CD14-positive monocyte (primary cell): ENCODE results near the gene GRM4. TPM values are rescaled to one million over a fixed set of nuclear protein-coding genes. Genes with fewer than 3 reads are reported as not detected.
A peak's percentile ranks its signal among the peaks of the same experiment; 100 is the strongest.

ENCODE experiments used
- DNase-seq, 3 donors: peaks; one replicate each; pipeline ENCODE4 v3.0.0-alpha.2; 2011 to 2022
- H2AFZ ChIP-seq: 2 replicates; pipeline ENCODE4 v1.6.0; 2012; ENCODE audit warnings: mild to moderate bottlenecking, low read depth, low read length, inconsistent platforms; ENCODE audit not compliant: insufficient read depth, poor library complexity, severe bottlenecking
- H3K27ac ChIP-seq, 2 donors: 1 replicate in 1 of 2; 2 replicates in 1 of 2; pipeline ENCODE4 v1.5.1; 2012 to 2013; ENCODE audit warnings: low read length in 2 of 2, control low read depth in 1 of 2, inconsistent platforms in 1 of 2, low read depth in 1 of 2, mild to moderate bottlenecking in 1 of 2
- H3K27me3 ChIP-seq, 2 donors: one replicate each; pipeline versions ENCODE4 v1.6.0 to v1.6.1; 2011 to 2013; ENCODE audit warnings: low read length in 2 of 2; ENCODE audit not compliant: control insufficient read depth in 2 of 2, insufficient read depth in 2 of 2
- H3K36me3 ChIP-seq, 2 donors: replicated peaks in 1 of 2; 1 replicate in 1 of 2; 2 replicates in 1 of 2; pipeline versions ENCODE4 v1.5.1 to v1.6.1; 2012 to 2013; ENCODE audit warnings: low read length in 2 of 2, control low read depth in 1 of 2, inconsistent platforms in 1 of 2, mild to moderate bottlenecking in 1 of 2; ENCODE audit not compliant: insufficient read depth in 2 of 2, control insufficient read depth in 1 of 2
- H3K4me1 ChIP-seq, 2 donors: 1 replicate in 1 of 2; 2 replicates in 1 of 2; pipeline versions ENCODE4 v1.5.1 to v1.6.1; 2012 to 2013; ENCODE audit warnings: low read length in 2 of 2, control low read depth in 1 of 2, inconsistent platforms in 1 of 2, mild to moderate bottlenecking in 1 of 2, moderate library complexity in 1 of 2; ENCODE audit not compliant: insufficient read depth in 2 of 2, control insufficient read depth in 1 of 2
- H3K4me2 ChIP-seq: replicated peaks from 2 replicates; pipeline ENCODE3; 2012; ENCODE audit warnings: low read length, moderate library complexity, mild to moderate bottlenecking; ENCODE audit not compliant: poor library complexity, severe bottlenecking; ENCODE audit errors: extremely low read depth
- H3K4me3 ChIP-seq, 3 experiments: fragments of 200-600 bp in 1 of 3; sonication (generic) in 1 of 3; replicated peaks in 1 of 3; 1 replicate in 2 of 3; 2 replicates in 1 of 3; pipeline ENCODE4 v1.5.1; 2011 to 2013; ENCODE audit warnings: low read length in 3 of 3, mild to moderate bottlenecking in 3 of 3, control low read depth in 2 of 3, low read depth in 2 of 3, inconsistent platforms in 1 of 3, moderate library complexity in 1 of 3
- H3K79me2 ChIP-seq: 2 replicates; pipeline ENCODE4 v1.6.0; 2012; ENCODE audit warnings: mild to moderate bottlenecking, control low read depth, inconsistent platforms, low read length, moderate library complexity; ENCODE audit not compliant: insufficient read depth
- H3K9ac ChIP-seq: 2 replicates; pipeline ENCODE4 v1.6.0; 2017; ENCODE audit warnings: low read length, mild to moderate bottlenecking; ENCODE audit not compliant: insufficient read depth, poor library complexity, severe bottlenecking
- H3K9me3 ChIP-seq, 2 donors: replicated peaks in 1 of 2; 1 replicate in 1 of 2; 2 replicates in 1 of 2; pipeline versions ENCODE4 v1.5.1 to v1.6.1; 2012 to 2013; ENCODE audit warnings: low read length in 2 of 2, control low read depth in 1 of 2; ENCODE audit not compliant: control insufficient read depth in 1 of 2, insufficient read depth in 1 of 2
- H4K20me1 ChIP-seq: 2 replicates; pipeline ENCODE4 v1.6.0; 2012; ENCODE audit warnings: mild to moderate bottlenecking, low read length, control low read depth, moderate library complexity; ENCODE audit not compliant: insufficient read depth
- H3K27ac Mint-ChIP-seq, 7 donors: one replicate each; pipeline ENCODE4 v1.8.0; 2020; ENCODE audit warnings: mild to moderate bottlenecking in 7 of 7, mixed read lengths in 7 of 7, moderate library complexity in 6 of 7, inconsistent platforms in 2 of 7
- H3K27me3 Mint-ChIP-seq, 3 donors: one replicate each; pipeline ENCODE4 v1.8.0; 2021 to 2022; ENCODE audit warnings: low read depth in 3 of 3, mild to moderate bottlenecking in 3 of 3, mixed read lengths in 3 of 3, moderate library complexity in 3 of 3, inconsistent platforms in 1 of 3
- H3K36me3 Mint-ChIP-seq, 2 donors: one replicate each; pipeline ENCODE4 v1.8.0; 2020; ENCODE audit warnings: mixed read lengths in 2 of 2, inconsistent platforms in 1 of 2, mild to moderate bottlenecking in 1 of 2
- H3K4me1 Mint-ChIP-seq: one replicate; pipeline ENCODE4 v1.8.0; 2020; ENCODE audit warnings: mild to moderate bottlenecking, mixed read lengths
- H3K4me3 Mint-ChIP-seq, 2 donors: one replicate each; pipeline ENCODE4 v1.8.0; 2020; ENCODE audit warnings: mild to moderate bottlenecking in 2 of 2, mixed read lengths in 2 of 2, moderate library complexity in 1 of 2
- H3K9me3 Mint-ChIP-seq, 7 donors: one replicate each; pipeline ENCODE4 v1.8.0; 2020 to 2022; ENCODE audit warnings: mixed read lengths in 7 of 7, mild to moderate bottlenecking in 6 of 7, moderate library complexity in 6 of 7, inconsistent platforms in 2 of 7
- CTCF ChIP-seq: fragments of 200-600 bp; IDR thresholded peaks from one replicate; pipeline ENCODE4 v1.8.0; 2022; ENCODE audit warnings: antibody characterized with exemption, mild to moderate bottlenecking
- WGBS: methylation state at CpG from one replicate; pipeline ENCODE4 v1.1.5; 2013; ENCODE audit warnings: missing lambda C conversion rate; ENCODE audit not compliant: insufficient coverage; 5-methylcytosine and 5-hydroxymethylcytosine counted together
- intact Hi-C, 2 donors: fragments of 100-400 bp; cut with micrococcal nuclease; formaldehyde crosslinking; loops; one replicate each; pipeline versions ENCODE4 v1.15.0 to v1.15.1; 2023
- polyA plus RNA-seq, 3 donors: library from polyadenylated mRNA; depleted of rRNA in 1 of 3; unstranded in 2 of 3; stranded (reverse) in 1 of 3; fragments of 300-500 nt in 2 of 3; fragments of >200 nt in 1 of 3; fragmentation: Illumina TruSeq in 2 of 3; gene quantifications; 1 replicate in 2 of 3; 2 replicates in 1 of 3; pipeline ENCODE4 v1.2.3, GENCODE V29; 2012 to 2021

The GRM4 gene
- polyA plus RNA-seq, 3 donors = not detected

- 95% methylated on average over 4 of the region's 5 CpGs for WGBS
Observed at GRCh38 chr6:34177181-34177591, 31.3 kb upstream of the GRM4 start.

GRCh38 chr6:34176261-34177031, 30.6 kb upstream of the GRM4 start:
- Mint-ChIP-seq H3K4me3 (no peak overlapping the region), H3K4me1 (peaks cover 4% of the 10 kb centered on the region), H3K27ac (peak overlapping the region in 1 of 7 donors; percentile 3), H3K9me3 (no peaks in the 10 kb centered on the region), H3K27me3 (peaks cover 0 to 5% (median 2%) of the 10 kb centered on the region in 3 donors), H3K36me3 (no peaks in the 10 kb centered on the region)
- WGBS = 93% methylated on average over 9 of the region's 9 CpGs
- Histone ChIP-seq H3K4me1 (no peaks in the 10 kb centered on the region), H3K4me2 (no peak overlapping the region), H3K79me2 (no peaks in the 10 kb centered on the region), H2AFZ (no peak overlapping the region), H3K27me3 (no peaks in the 10 kb centered on the region), H3K9ac (no peak overlapping the region), H4K20me1 (no peaks in the 10 kb centered on the region), H3K27ac (no peak overlapping the region), H3K36me3 (no peaks in the 10 kb centered on the region), H3K9me3 (no peaks in the 10 kb centered on the region), H3K4me3 (no peak overlapping the region)
- no peak for TF ChIP-seq CTCF
- intact Hi-C loops = no loop called here
- DNase-seq = no peak

More at GRCh38 chr6:34177181-34177591, 31.3 kb upstream of the GRM4 start:
- peaks cover under 1 to 4% of the 10 kb centered on the region in 2 donors for H3K4me1 ChIP-seq
- H3K79me2 ChIP-seq = no peaks in the 10 kb centered on the region
- no peaks in the 10 kb centered on the region for H3K36me3 ChIP-seq
- no peak overlapping the region for H3K27ac ChIP-seq
- no peaks in the 10 kb centered on the region for H3K36me3 Mint-ChIP-seq
- H3K9me3 Mint-ChIP-seq = no peaks in the 10 kb centered on the region
- peak overlapping the region in 1 of 7 donors; percentile 72 for H3K27ac Mint-ChIP-seq
- TF ChIP-seq CTCF = no peak
- H4K20me1 ChIP-seq = no peaks in the 10 kb centered on the region
- no peak overlapping the region for H2AFZ ChIP-seq
- intact Hi-C loops = no loop called here
- H3K4me1 Mint-ChIP-seq = peaks cover 9% of the 10 kb centered on the region
- H3K9ac ChIP-seq = no peak overlapping the region
- no peaks in the 10 kb centered on the region for H3K27me3 ChIP-seq
- no peak overlapping the region for H3K4me2 ChIP-seq
- no peak for DNase-seq
- peaks cover 0 to 5% (median 2%) of the 10 kb centered on the region in 3 donors for H3K27me3 Mint-ChIP-seq
- H3K4me3 ChIP-seq = no peak overlapping the region
- no peak overlapping the region for H3K4me3 Mint-ChIP-seq
- no peaks in the 10 kb centered on the region for H3K9me3 ChIP-seq
